Measurements from ENCODE around the gene STAT6.

- TF ChIP-seq CTCF (optimal IDR thresholded peaks at IDR 0.05 in 1 of 3, IDR thresholded peaks at IDR 0.05 in 1 of 3, conservative IDR thresholded peaks at IDR 0.05 in 1 of 3; ENCODE audit: extremely low read depth in 1 of 3, insufficient read depth in 2 of 3, low read length in 3 of 3), result no peak
- no peak for TF ChIP-seq EZH2 (IDR thresholded peaks at IDR 0.05; ENCODE audit: low read length)
These were observed 36.1 kb upstream of the STAT6 start, which contains the start of gene LRP1-AS for GRCh38 chr12:57146961-57147944.

Measured in keratinocyte (primary cell).